Kidney (tissue), 14 donors: Measurements from ENCODE around the gene FAM227B. TPM values are rescaled to one million over a fixed set of nuclear protein-coding genes. Genes with fewer than 3 reads are reported as not detected.

ENCODE experiments used
- DNase-seq, 5 donors: peaks; one replicate each; pipeline ENCODE4 v3.0.0-alpha.2; 2013 to 2020
- FAIRE-seq: peaks from 2 replicates; lab custom pipeline; 2012; peaks lifted over from hg19 to GRCh38; lab: Jason Lieb, UNC
- H3K27ac ChIP-seq, 2 donors: one replicate each; pipeline ENCODE4 v1.7.0; 2013; ENCODE audit warnings: low read depth in 2 of 2, low read length in 2 of 2, inconsistent platforms in 1 of 2
- H3K27me3 ChIP-seq: one replicate; pipeline ENCODE4 v1.7.1; 2013; ENCODE audit warnings: low read length, inconsistent platforms; ENCODE audit not compliant: control insufficient read depth, insufficient read depth
- H3K36me3 ChIP-seq, 3 donors: one replicate each; pipeline versions ENCODE4 v1.7.0 to v1.7.1; 2013; ENCODE audit warnings: low read length in 3 of 3, control low read depth in 1 of 3, inconsistent platforms in 1 of 3; ENCODE audit not compliant: insufficient read depth in 3 of 3, control insufficient read depth in 2 of 3
- H3K4me1 ChIP-seq, 3 donors: one replicate each; pipeline versions ENCODE4 v1.7.0 to v1.7.1; 2013; ENCODE audit warnings: low read length in 3 of 3, inconsistent platforms in 1 of 3, low read depth in 1 of 3; ENCODE audit not compliant: control insufficient read depth in 2 of 3, insufficient read depth in 2 of 3
- H3K4me3 ChIP-seq, 3 donors: one replicate each; pipeline versions ENCODE4 v1.7.0 to v1.8.1; 2013; ENCODE audit warnings: low read length in 3 of 3, control low read depth in 1 of 3, inconsistent platforms in 1 of 3
- H3K9ac ChIP-seq, 3 donors: one replicate each; pipeline versions ENCODE4 v1.7.0 to v1.7.1; 2013; ENCODE audit warnings: low read length in 3 of 3, control low read depth in 1 of 3, inconsistent platforms in 1 of 3
- H3K9me3 ChIP-seq, 3 donors: one replicate each; pipeline versions ENCODE4 v1.7.0 to v1.7.1; 2013; ENCODE audit warnings: low read length in 3 of 3, control low read depth in 1 of 3, inconsistent platforms in 1 of 3; ENCODE audit not compliant: control insufficient read depth in 2 of 3, insufficient read depth in 1 of 3
- CTCF ChIP-seq: IDR thresholded peaks from 3 replicates; pipeline ENCODE4 v1.5.1; 2012; ENCODE audit warnings: mild to moderate bottlenecking, moderate library complexity, borderline replicate concordance; ENCODE audit not compliant: insufficient read depth; ENCODE audit errors: extremely low read depth
- intact Hi-C: fragments of 100-400 bp; cut with DNase I; formaldehyde crosslinking; loops from one replicate; pipeline ENCODE4 v1.11.1; 2022
- polyA plus RNA-seq: library from polyadenylated mRNA; stranded (reverse); fragments of 350-450 nt; fragmentation: Illumina TruSeq; extraction: RNeasy Lipid Tissue Mini Kit (QIAGEN cat#74804); gene quantifications from one replicate; pipeline ENCODE4 v1.2.3, GENCODE V29; 2014; ENCODE audit warnings: low read depth, low replicate concordance; ENCODE audit not compliant: insufficient read depth
- total RNA-seq: library from RNA; stranded (reverse); fragmentation: NEBNext Ultra II Directional; extraction: Animal tissue kit (Norgen Biotek cat#: 25700); gene quantifications from one replicate; pipeline ENCODE4 v1.2.1, GENCODE V29; 2021
- donor health status: control.
- donor health status: control.
- donor health status: control.
- donor health status: control.
- donor health status: control.
- donor health status: DM: yes; HTN: yes; CAD: no.
- donor health status: Normal renal cell carcinoma (clear cell type).

Gene FAM227B
- total and polyA plus RNA-seq, 2 donors from 2014 or later, result 11.7 to 12.2 TPM

GRCh38 chr15:49441816-49442215, 178.8 kb downstream of the FAM227B start:
- intact Hi-C loops, result no loop called here

GRCh38 chr15:49441356-49441755, 179.3 kb downstream of the FAM227B start:
- DNase-seq, result no peak
- Histone ChIP-seq H3K4me1 (no peaks in the 10 kb centered on the region), H3K27me3 (no peaks in the 10 kb centered on the region), H3K9ac (no peak overlapping the region), H3K27ac (no peak overlapping the region), H3K4me3 (no peak overlapping the region), H3K9me3 (no peaks in the 10 kb centered on the region), H3K36me3 (no peaks in the 10 kb centered on the region)
- intact Hi-C loops, result no loop called here
- no peak for TF ChIP-seq CTCF
- peak; percentile 35 for FAIRE-seq

More at GRCh38 chr15:49441816-49442215, 178.8 kb downstream of the FAM227B start:
- H3K4me3 ChIP-seq, result no peak overlapping the region
- TF ChIP-seq CTCF, result no peak
- no peak for DNase-seq
- no peaks in the 10 kb centered on the region for H3K36me3 ChIP-seq
- H3K27ac ChIP-seq, result no peak overlapping the region
- H3K4me1 ChIP-seq, result no peaks in the 10 kb centered on the region
- H3K27me3 ChIP-seq, result no peaks in the 10 kb centered on the region
- H3K9me3 ChIP-seq, result no peaks in the 10 kb centered on the region
- no peak overlapping the region for H3K9ac ChIP-seq
- no peak for FAIRE-seq

- no peak for TF ChIP-seq CTCF
- H3K27ac ChIP-seq, result no peak overlapping the region
- H3K36me3 ChIP-seq, result no peaks in the 10 kb centered on the region
- no peaks in the 10 kb centered on the region for H3K27me3 ChIP-seq
- no peaks in the 10 kb centered on the region for H3K9me3 ChIP-seq
- intact Hi-C loops, result no loop called here
- H3K9ac ChIP-seq, result no peak overlapping the region
- H3K4me1 ChIP-seq, result no peaks in the 10 kb centered on the region
- FAIRE-seq (no peak), DNase-seq (no peak)
- H3K4me3 ChIP-seq, result no peak overlapping the region
Measured at GRCh38 chr15:49439678-49440395, 180.8 kb downstream of the FAM227B start.
